Measurements from ENCODE around the gene LRPPRC. TPM values are rescaled to one million over a fixed set of nuclear protein-coding genes. Genes with fewer than 3 reads are reported as not detected.

Gene LRPPRC
- total and polyA plus RNA-seq, 2 experiments from 2014 or later = 163 to 200 TPM

- no peak for TF ChIP-seq ZNF462 (CRISPR knock-in tag; IDR thresholded peaks at IDR 0.05)
- TF ChIP-seq REST (IDR thresholded peaks at IDR 0.05; ENCODE audit: unreplicated experiment) = no peak
- TF ChIP-seq NANOG (IDR thresholded peaks at IDR 0.05; ENCODE audit: borderline replicate concordance) = no peak
- TF ChIP-seq CREB1 (CRISPR knock-in tag; IDR thresholded peaks at IDR 0.05; ENCODE audit: low read depth) = no peak
- no peak for TF ChIP-seq CTCF (conservative IDR thresholded peaks at IDR 0.05; ENCODE audit: low read depth in 2 of 2)
- no peak for TF ChIP-seq EZH2phosphoT487 (IDR thresholded peaks at IDR 0.05; ENCODE audit: unreplicated experiment)
- no peak for TF ChIP-seq ZNF331 (CRISPR knock-in tag; IDR thresholded peaks at IDR 0.05; ENCODE audit: low read depth)
Measured at GRCh38 chr2:43880471-43880870, 115.3 kb downstream of the LRPPRC start (continued).
